ENCODE results near the gene RPS21. TPM values are rescaled to one million over a fixed set of nuclear protein-coding genes. Genes with fewer than 3 reads are reported as not detected.

The RPS21 gene
- total and polyA plus RNA-seq, 9 of the 15 experiments (the other 6 are each of a cell fraction or from before 2014, with no cell fraction given): 1,380 to 5,647 (median 3,091) TPM

DNA sequence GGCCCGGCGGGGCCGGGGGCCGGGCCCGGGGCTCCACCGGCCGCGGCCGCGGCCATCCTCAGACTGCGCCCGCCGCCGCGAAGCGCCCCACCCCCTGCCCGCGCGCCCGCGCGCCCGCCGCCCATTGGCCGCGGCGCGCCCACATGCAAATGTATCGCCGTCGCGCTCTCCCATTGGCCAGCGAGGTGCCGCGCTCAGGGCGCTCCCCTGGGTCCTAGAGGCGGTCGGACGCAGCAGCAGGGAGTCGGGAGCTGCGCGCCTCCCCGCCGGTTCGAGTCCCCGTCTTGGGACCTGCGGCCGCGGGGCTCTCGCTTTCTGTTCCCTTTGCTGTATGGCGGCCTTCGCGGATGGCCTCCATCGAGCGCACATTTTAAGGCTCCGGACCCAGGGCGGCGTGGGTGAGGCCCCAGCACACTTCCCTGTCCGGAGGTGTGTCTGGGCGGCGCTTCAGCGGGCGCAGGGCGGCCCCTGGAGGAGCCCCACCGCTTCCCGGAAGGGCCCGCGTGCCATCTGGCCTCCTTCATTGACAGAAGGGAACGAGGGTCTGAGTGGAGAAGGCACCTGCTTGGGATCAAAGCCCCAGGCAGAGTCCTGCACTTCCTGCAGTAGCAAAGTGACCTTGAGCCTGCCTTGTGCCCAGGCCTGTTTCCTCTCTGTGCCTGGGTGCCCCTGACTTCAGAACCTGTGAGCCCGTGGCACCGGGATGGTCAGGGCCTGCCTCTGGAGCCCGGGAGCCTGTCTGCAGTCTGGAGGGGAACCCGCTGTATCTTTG, 20.5 kb downstream of the RPS21 start, which contains the start of gene CABLES2 (continued):
- TF ChIP-seq POU5F1 (IDR thresholded peaks at IDR 0.05; ENCODE audit: borderline replicate concordance, low read depth, low read length, partially characterized antibody): no peak
- TF ChIP-seq, protein P1, sequence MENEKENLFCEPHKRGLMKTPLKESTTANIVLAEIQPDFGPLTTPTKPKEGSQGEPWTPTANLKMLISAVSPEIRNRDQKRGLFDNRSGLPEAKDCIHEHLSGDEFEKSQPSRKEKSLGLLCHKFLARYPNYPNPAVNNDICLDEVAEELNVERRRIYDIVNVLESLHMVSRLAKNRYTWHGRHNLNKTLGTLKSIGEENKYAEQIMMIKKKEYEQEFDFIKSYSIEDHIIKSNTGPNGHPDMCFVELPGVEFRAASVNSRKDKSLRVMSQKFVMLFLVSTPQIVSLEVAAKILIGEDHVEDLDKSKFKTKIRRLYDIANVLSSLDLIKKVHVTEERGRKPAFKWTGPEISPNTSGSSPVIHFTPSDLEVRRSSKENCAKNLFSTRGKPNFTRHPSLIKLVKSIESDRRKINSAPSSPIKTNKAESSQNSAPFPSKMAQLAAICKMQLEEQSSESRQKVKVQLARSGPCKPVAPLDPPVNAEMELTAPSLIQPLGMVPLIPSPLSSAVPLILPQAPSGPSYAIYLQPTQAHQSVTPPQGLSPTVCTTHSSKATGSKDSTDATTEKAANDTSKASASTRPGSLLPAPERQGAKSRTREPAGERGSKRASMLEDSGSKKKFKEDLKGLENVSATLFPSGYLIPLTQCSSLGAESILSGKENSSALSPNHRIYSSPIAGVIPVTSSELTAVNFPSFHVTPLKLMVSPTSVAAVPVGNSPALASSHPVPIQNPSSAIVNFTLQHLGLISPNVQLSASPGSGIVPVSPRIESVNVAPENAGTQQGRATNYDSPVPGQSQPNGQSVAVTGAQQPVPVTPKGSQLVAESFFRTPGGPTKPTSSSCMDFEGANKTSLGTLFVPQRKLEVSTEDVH (IDR thresholded peaks at IDR 0.05; ENCODE audit: low read depth, partially characterized antibody): peak; percentile 82
- TF ChIP-seq ARNT (IDR thresholded peaks at IDR 0.05): no peak
- TF ChIP-seq NFE2 (IDR thresholded peaks at IDR 0.05; ENCODE audit: low read depth): no peak
- TF ChIP-seq, protein P2, sequence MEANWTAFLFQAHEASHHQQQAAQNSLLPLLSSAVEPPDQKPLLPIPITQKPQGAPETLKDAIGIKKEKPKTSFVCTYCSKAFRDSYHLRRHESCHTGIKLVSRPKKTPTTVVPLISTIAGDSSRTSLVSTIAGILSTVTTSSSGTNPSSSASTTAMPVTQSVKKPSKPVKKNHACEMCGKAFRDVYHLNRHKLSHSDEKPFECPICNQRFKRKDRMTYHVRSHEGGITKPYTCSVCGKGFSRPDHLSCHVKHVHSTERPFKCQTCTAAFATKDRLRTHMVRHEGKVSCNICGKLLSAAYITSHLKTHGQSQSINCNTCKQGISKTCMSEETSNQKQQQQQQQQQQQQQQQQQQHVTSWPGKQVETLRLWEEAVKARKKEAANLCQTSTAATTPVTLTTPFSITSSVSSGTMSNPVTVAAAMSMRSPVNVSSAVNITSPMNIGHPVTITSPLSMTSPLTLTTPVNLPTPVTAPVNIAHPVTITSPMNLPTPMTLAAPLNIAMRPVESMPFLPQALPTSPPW (CRISPR knock-in tag; IDR thresholded peaks at IDR 0.05): peak; percentile 83
- no peak for TF ChIP-seq ZKSCAN3 (CRISPR knock-in tag; IDR thresholded peaks at IDR 0.05)
- TF ChIP-seq, protein P3, sequence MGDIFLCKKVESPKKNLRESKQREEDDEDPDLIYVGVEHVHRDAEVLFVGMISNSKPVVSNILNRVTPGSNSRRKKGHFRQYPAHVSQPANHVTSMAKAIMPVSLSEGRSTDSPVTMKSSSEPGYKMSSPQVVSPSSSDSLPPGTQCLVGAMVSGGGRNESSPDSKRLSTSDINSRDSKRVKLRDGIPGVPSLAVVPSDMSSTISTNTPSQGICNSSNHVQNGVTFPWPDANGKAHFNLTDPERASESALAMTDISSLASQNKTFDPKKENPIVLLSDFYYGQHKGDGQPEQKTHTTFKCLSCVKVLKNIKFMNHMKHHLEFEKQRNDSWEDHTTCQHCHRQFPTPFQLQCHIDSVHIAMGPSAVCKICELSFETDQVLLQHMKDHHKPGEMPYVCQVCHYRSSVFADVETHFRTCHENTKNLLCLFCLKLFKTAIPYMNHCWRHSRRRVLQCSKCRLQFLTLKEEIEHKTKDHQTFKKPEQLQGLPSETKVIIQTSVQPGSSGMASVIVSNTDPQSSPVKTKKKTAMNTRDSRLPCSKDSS (IDR thresholded peaks at IDR 0.05; ENCODE audit: low read depth, partially characterized antibody): no peak
- peak in 2 of 3 experiments; percentile 22 to 59 for TF ChIP-seq YY1 (IDR thresholded peaks at IDR 0.05; ENCODE audit: borderline replicate concordance in 1 of 3, control insufficient read depth in 1 of 3, extremely low read depth in 1 of 3, insufficient read depth in 3 of 3, insufficient read length in 1 of 3, insufficient replicate concordance in 2 of 3, low read depth in 1 of 3, low read length in 2 of 3)
- no peak for TF ChIP-seq SIRT6 (IDR thresholded peaks at IDR 0.05; ENCODE audit: low read depth, low read length)
- TF ChIP-seq SMARCA5 (IDR thresholded peaks at IDR 0.05): no peak
- no peak for TF ChIP-seq U2AF1 (optimal IDR thresholded peaks at IDR 0.05; ENCODE audit: low read depth, low read length)
- TF ChIP-seq TBL1XR1 (IDR thresholded peaks at IDR 0.05; ENCODE audit: low read length in 2 of 2): 0 out of 4 replicates have a peak, but pooled peaks of 1 of the 2 experiments have one; percentile 20
- TF ChIP-seq FOXJ3 (CRISPR knock-in tag; IDR thresholded peaks at IDR 0.05): no peak
- no peak for TF ChIP-seq CCAR2 (IDR thresholded peaks at IDR 0.05; ENCODE audit: low read depth, low read length)
- TF ChIP-seq NCOA4 (IDR thresholded peaks at IDR 0.05; ENCODE audit: partially characterized antibody): no peak
- TF ChIP-seq TAF9B (IDR thresholded peaks at IDR 0.05; ENCODE audit: partially characterized antibody): no peak
